Smooth muscle cell of the brain vasculature (primary cell): ENCODE measurements around the gene RNPC3.
A peak's percentile ranks its signal among the peaks of the same experiment; 100 is the strongest.

Experiments used
- DNase-seq: peaks from one replicate; pipeline ENCODE4 v3.0.0-alpha.2; 2012; ENCODE audit warnings: low read depth, low spot score

Gene RNPC3, protein sequence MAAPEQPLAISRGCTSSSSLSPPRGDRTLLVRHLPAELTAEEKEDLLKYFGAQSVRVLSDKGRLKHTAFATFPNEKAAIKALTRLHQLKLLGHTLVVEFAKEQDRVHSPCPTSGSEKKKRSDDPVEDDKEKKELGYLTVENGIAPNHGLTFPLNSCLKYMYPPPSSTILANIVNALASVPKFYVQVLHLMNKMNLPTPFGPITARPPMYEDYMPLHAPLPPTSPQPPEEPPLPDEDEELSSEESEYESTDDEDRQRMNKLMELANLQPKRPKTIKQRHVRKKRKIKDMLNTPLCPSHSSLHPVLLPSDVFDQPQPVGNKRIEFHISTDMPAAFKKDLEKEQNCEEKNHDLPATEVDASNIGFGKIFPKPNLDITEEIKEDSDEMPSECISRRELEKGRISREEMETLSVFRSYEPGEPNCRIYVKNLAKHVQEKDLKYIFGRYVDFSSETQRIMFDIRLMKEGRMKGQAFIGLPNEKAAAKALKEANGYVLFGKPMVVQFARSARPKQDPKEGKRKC

DNA sequence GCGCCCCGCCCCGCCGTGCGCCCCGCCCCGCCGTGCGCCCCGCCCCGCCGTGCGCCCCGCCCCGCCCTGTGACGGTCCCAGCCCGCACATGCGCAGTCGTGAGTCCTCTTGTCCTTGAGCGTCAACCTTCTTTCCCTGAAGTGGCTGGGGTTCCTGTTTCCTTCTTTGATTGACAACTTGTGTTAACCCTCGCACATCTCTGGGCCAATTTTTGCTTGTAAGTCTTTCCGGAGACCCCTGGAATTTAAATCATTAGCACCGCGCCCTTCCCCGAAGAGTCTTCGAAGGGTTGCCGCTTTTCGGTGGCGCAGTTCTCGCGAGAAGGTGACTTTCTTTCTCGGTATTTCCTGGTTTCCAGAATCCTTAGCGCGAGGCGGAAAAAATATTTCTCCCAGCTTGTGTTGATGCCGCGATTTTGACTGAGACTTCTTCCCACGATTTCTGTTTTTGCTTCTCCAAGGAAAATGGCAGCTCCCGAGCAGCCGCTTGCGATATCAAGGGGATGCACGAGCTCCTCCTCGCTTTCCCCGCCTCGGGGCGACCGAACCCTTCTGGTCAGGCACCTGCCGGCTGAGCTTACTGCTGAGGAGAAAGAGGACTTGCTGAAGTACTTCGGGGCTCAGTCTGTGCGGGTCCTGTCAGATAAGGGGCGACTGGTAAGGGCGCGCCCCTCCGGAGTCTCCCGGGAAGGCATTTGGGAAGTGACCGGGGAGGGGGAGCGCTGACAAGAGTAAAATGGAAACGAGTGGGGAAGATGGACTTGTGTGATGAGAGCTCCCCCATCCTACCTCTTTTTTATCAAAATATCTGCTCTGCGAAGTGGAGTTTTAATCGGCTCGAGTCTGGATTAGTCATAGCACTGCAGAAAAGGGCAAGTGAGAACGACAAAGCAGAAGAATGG is at the start of gene RNPC3:
Gene RNPC3, plus strand, starts transcription at position 93 of the 901 bp plus-strand sequence. Its CDS starts 372 bp downstream, at position 465.
- peak; percentile 81 for DNase-seq

GRCh38 chr1:103477101-103477500 is 48.4 kb upstream of the RNPC3 start:
- DNase-seq, result no peak

DNA sequence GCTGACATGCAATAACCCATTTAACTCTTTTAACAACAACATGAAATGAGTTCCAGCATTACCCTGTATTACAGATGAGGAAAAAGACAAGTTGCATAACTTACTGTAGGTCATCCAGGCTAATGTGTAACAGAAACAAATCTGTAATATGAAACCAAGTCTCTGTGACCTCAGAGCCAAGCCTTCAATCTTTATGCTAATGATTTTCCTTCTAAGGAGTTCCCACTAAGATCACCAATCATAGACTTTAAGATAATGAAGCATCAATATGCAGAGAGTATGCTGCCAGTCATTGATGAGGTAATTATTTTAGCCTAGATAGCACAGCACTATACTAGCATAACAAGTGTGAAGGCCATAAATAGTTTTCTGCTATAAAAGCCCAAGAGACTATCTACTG is 35.6 kb upstream of the RNPC3 start:
- no peak for DNase-seq

- DNase-seq, result no peak
These were observed 33.4 kb upstream of the RNPC3 start for GRCh38 chr1:103492003-103492625.

- DNase-seq, result no peak
These were observed 29.4 kb upstream of the RNPC3 start for GRCh38 chr1:103496014-103496635.

DNA sequence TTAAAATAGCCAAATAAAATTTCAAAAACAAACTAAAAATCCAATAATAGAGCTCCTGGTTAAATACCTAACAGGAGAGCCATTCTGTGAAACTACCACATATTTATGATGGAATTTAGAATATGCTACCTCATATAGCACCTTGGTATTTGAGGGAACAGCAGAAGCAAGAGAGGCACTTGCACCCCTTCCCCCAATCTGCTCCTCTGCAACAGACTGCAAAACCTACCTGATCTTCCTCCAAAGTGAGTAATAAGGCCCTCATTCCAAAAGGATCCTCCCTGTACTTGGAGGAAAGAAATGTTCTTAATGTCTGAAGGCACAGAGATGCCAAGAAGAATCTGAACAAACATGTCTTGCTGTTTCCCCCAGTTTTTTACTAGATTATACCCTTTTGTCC is 28.1 kb upstream of the RNPC3 start:
- DNase-seq, result no peak

- no peak for DNase-seq
These were observed 16.2 kb upstream of the RNPC3 start for GRCh38 chr1:103509250-103509649.

GRCh38 chr1:103513711-103514110 is 11.8 kb upstream of the RNPC3 start:
- DNase-seq, result no peak

GRCh38 chr1:103514920-103515503 is 10.5 kb upstream of the RNPC3 start:
- no peak for DNase-seq

- DNase-seq, result no peak
These were observed 9.2 kb upstream of the RNPC3 start for GRCh38 chr1:103516283-103516682.

DNA sequence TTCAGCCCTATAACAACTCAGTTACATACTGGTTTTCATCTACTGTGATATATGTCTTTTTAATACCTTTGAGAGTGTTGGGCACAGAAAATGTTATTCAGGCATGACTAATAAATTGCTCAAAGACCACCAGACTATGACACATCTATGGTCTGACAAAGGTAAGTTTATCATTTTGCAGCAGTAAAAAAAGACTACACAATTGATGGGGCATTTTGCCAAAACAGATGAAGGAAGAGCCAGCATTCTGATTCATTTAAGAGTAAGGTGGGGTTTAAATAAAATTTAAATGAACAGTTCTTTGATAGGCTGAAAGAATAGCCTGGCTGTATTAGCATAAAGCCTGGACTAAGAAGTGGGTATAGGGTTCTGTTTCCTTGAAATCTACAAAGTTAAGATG is 8.8 kb upstream of the RNPC3 start:
- DNase-seq, result no peak

GRCh38 chr1:103517380-103518047 is 8.0 kb upstream of the RNPC3 start:
- no peak for DNase-seq

- no peak for DNase-seq
These were observed 4.7 kb upstream of the RNPC3 start for GRCh38 chr1:103520822-103521221.

GRCh38 chr1:103523346-103523745 is 2.2 kb upstream of the RNPC3 start:
- DNase-seq, result no peak

- DNase-seq, result no peak
These were observed 339 bp upstream of the RNPC3 start for GRCh38 chr1:103525114-103525606.

GRCh38 chr1:103527331-103527730 is 1.8 kb downstream of the RNPC3 start:
- no peak for DNase-seq

- DNase-seq, result no peak
These were observed 4.2 kb downstream of the RNPC3 start for GRCh38 chr1:103529746-103530145.

- DNase-seq, result no peak
These were observed 12.7 kb downstream of the RNPC3 start for GRCh38 chr1:103538226-103538625.

GRCh38 chr1:103541431-103541830 is 15.9 kb downstream of the RNPC3 start:
- DNase-seq, result no peak

DNA sequence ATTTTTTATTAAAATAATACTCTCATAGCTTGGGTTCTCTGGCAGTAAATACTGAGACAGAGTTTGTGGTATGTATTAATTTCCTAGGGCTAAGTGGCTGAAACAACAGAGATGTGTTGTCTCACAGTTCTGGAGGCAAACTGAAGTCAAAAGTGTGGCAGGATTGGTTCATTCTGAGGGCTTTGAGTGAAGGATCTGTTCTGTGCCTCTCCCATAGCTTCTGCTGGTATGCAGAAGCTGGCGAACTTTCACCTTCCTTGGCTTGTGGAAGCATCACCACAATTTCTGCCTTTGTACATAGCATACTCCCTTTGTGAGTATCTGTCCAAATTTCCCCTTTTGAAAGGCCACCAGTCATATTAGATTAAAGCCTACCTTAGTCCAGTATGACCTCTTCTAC is 21.0 kb downstream of the RNPC3 start:
- no peak for DNase-seq
